CD4-positive, alpha-beta memory T cell (primary cell): ENCODE results near the gene BTF3L4. TPM values are rescaled to one million over a fixed set of nuclear protein-coding genes. Genes with fewer than 3 reads are reported as not detected.
"Not testable (repeated sequence)": the region's sequence is repeated elsewhere in the genome, so short reads cannot be mapped to it uniquely, and the experiment has no call there.

ENCODE experiments used
- CTCF ChIA-PET: fragments of 350-600 bp; sonication (Branson Sonifier 250); formaldehyde crosslinking; loops from one replicate; lab custom pipeline; 2021; ENCODE audit warnings: inconsistent platforms; ENCODE audit not compliant: partially characterized antibody; lab: Charles Lee
- POLR2A ChIA-PET: fragments of 350-600 bp; sonication (Branson Sonifier 250); formaldehyde crosslinking; loops from one replicate; lab custom pipeline; 2021; ENCODE audit not compliant: partially characterized antibody; lab: Charles Lee
- DNase-seq, 5 donors: peaks; one replicate each; pipeline versions ENCODE4 v3.0.0 to v3.0.0-alpha.2; 2020 to 2022; ENCODE audit warnings: mixed read lengths in 1 of 5
- H3K27ac ChIP-seq: one replicate; pipeline ENCODE4 v1.7.0; 2013; ENCODE audit warnings: low read depth, low read length
- H3K27me3 ChIP-seq: 2 replicates; pipeline ENCODE4 v1.7.0; 2013; ENCODE audit warnings: mild to moderate bottlenecking, low read length, moderate library complexity; ENCODE audit not compliant: insufficient read depth
- H3K36me3 ChIP-seq: 2 replicates; pipeline ENCODE4 v1.7.0; 2013; ENCODE audit warnings: mild to moderate bottlenecking, low read length, moderate library complexity; ENCODE audit not compliant: insufficient read depth
- H3K4me1 ChIP-seq: 2 replicates; pipeline ENCODE4 v1.7.0; 2013; ENCODE audit warnings: mild to moderate bottlenecking, low read length, moderate library complexity; ENCODE audit not compliant: insufficient read depth
- H3K4me3 ChIP-seq, 2 donors: one replicate each; pipeline ENCODE4 v1.7.0; 2013; ENCODE audit warnings: low read length in 2 of 2, mild to moderate bottlenecking in 1 of 2
- H3K9me3 ChIP-seq, 2 donors: one replicate each; pipeline ENCODE4 v1.7.0; 2013; ENCODE audit warnings: low read length in 2 of 2, control low read depth in 1 of 2; ENCODE audit not compliant: control insufficient read depth in 1 of 2
- H3K27ac Mint-ChIP-seq, 7 donors: one replicate each; pipeline ENCODE4 v1.8.0; 2020 to 2021; ENCODE audit warnings: mixed read lengths in 7 of 7, mild to moderate bottlenecking in 6 of 7, inconsistent platforms in 3 of 7, moderate library complexity in 3 of 7
- H3K27me3 Mint-ChIP-seq, 2 donors: one replicate each; pipeline ENCODE4 v1.8.0; 2020 to 2021; ENCODE audit warnings: mixed read lengths in 2 of 2
- H3K36me3 Mint-ChIP-seq, 2 donors: one replicate each; pipeline ENCODE4 v1.8.0; 2020 to 2021; ENCODE audit warnings: mixed read lengths in 2 of 2, inconsistent platforms in 1 of 2, mild to moderate bottlenecking in 1 of 2
- H3K4me1 Mint-ChIP-seq, 4 donors: one replicate each; pipeline ENCODE4 v1.8.0; 2020 to 2021; ENCODE audit warnings: mixed read lengths in 4 of 4, mild to moderate bottlenecking in 1 of 4
- H3K4me3 Mint-ChIP-seq, 8 donors: one replicate each; pipeline ENCODE4 v1.8.0; 2020 to 2021; ENCODE audit warnings: mixed read lengths in 8 of 8, mild to moderate bottlenecking in 7 of 8, moderate library complexity in 6 of 8, inconsistent platforms in 3 of 8
- H3K9me3 Mint-ChIP-seq, 8 donors: one replicate each; pipeline ENCODE4 v1.8.0; 2020 to 2021; ENCODE audit warnings: mixed read lengths in 8 of 8, mild to moderate bottlenecking in 5 of 8, inconsistent platforms in 3 of 8, moderate library complexity in 1 of 8
- intact Hi-C: fragments of 100-400 bp; cut with micrococcal nuclease; formaldehyde crosslinking; loops from one replicate; pipeline ENCODE4 v1.15.1; 2023
- polyA plus RNA-seq, 2 donors: library from polyadenylated mRNA; unstranded; fragments of 300-500 nt; fragmentation: Illumina TruSeq; gene quantifications; one replicate each; pipeline ENCODE4 v1.2.3, GENCODE V29; 2021
- total RNA-seq, 2 experiments: library from RNA; stranded (reverse); gene quantifications; one replicate each; pipeline ENCODE4 v1.2.3, GENCODE V29; 2021

BTF3L4 gene
- total and polyA plus RNA-seq, 4 experiments from 2014 or later: 30.4 to 91.2 (median 47.6) TPM

DNA sequence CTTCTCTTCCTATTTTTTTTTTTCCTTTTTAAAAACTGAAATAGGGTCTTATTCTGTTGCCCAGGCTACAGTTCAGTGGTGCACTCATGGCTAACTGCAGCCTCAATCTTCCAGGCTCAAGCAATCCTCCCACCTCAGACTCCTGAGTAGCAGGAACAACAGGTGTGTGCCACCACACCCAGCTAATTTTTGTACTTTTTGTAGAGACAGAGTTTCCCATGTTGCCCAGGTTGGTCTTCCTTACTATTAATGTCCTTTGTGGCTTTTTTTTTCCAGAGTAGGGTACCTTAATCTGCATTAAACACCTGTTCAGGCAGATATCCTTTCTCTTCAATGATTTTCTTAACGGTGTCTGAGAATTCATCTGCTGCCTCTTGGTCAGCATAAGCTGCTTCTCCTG is 18.2 kb upstream of the BTF3L4 start:
- no peaks in the 10 kb centered on the region for H3K9me3 ChIP-seq
- CTCF ChIA-PET: no interaction called here
- no peak for DNase-seq
- peaks cover 16% of the 10 kb centered on the region for H3K36me3 ChIP-seq
- H3K4me1 ChIP-seq: peaks cover 6% of the 10 kb centered on the region
- Mint-ChIP-seq H3K4me1 (peaks cover 4 to 13% (median 9%) of the 10 kb centered on the region in 4 donors), H3K9me3 (no peaks in the 10 kb centered on the region), H3K27me3 (no peaks in the 10 kb centered on the region), H3K36me3 (peaks cover 9 to 39% of the 10 kb centered on the region in 2 donors), H3K4me3 (no peak overlapping the region), H3K27ac (peak overlapping the region in 1 of 7 donors; percentile 78)
- H3K4me3 ChIP-seq: no peak overlapping the region
- H3K27ac ChIP-seq: no peak overlapping the region
- intact Hi-C loops: no loop called here
- no peaks in the 10 kb centered on the region for H3K27me3 ChIP-seq
- POLR2A ChIA-PET: no interaction called here

DNA sequence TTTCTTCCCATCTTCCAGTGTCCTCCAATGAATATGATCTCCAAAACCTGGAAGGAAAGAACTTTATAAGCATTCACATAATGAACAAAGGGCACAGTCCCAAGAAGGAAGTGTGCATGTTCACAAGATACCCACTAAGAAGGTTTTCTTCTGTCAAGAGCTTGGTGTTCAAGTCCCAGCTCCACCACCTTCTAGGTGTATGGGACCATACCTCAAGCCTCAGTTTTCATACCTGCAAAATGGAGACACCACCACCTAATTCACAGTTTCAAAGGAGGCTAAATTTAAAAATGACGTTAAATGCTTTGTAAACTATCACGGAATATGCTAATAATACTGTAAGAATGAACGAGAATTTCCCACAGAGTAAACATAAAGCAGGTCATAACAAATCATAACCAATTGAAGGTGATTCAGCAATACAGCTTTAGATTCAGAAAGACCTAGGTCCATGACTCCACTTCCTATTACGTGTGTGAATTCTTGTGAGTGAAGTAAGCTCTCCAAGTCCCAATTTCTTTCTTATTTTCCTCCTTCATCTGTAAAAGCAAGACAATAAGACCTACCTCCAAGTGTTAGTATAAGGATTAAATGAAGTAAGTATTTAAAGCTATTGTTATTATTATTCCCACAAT is 14.4 kb upstream of the BTF3L4 start:
- H3K4me3 Mint-ChIP-seq: no peak overlapping the region
- DNase-seq: no peak
- intact Hi-C loops: no loop called here
- ChIA-PET CTCF (interaction anchor here (0.5 kb wide), 1 partner anchor 160 kb away, joined by 3 read pairs; no protein-coding TSS in a partner anchor), POLR2A (interaction anchor here (1.5 kb wide), 1 partner anchor 9 kb away, joined by 4 read pairs; no protein-coding TSS in a partner anchor)
- Histone ChIP-seq H3K4me3 (no peak overlapping the region), H3K27me3 (no peaks in the 10 kb centered on the region), H3K36me3 (peaks cover 22% of the 10 kb centered on the region), H3K27ac (no peak overlapping the region), H3K9me3 (no peaks in the 10 kb centered on the region), H3K4me1 (peaks cover 5% of the 10 kb centered on the region)
- peaks cover 11 to 46% of the 10 kb centered on the region in 2 donors for H3K36me3 Mint-ChIP-seq
- no peaks in the 10 kb centered on the region for H3K9me3 Mint-ChIP-seq
- H3K27ac Mint-ChIP-seq: peak overlapping the region in 1 of 7 donors; percentile 15
- H3K4me1 Mint-ChIP-seq: peaks cover 0 to 14% (median 12%) of the 10 kb centered on the region in 4 donors
- no peaks in the 10 kb centered on the region for H3K27me3 Mint-ChIP-seq

GRCh38 chr1:52045236-52045635 is 10.9 kb upstream of the BTF3L4 start:
- intact Hi-C loops: no loop called here
- Mint-ChIP-seq H3K4me3 (no peak overlapping the region), H3K4me1 (peaks cover 10 to 23% (median 14%) of the 10 kb centered on the region in 4 donors), H3K36me3 (peaks cover 10 to 36% of the 10 kb centered on the region in 2 donors), H3K27ac (no peak overlapping the region), H3K27me3 (no peaks in the 10 kb centered on the region), H3K9me3 (no peaks in the 10 kb centered on the region)
- POLR2A ChIA-PET: no interaction called here
- no peak for DNase-seq
- H3K4me3 ChIP-seq: no peak overlapping the region
- no peaks in the 10 kb centered on the region for H3K9me3 ChIP-seq
- peaks cover 15% of the 10 kb centered on the region for H3K36me3 ChIP-seq
- no peak overlapping the region for H3K27ac ChIP-seq
- CTCF ChIA-PET: no interaction called here
- H3K4me1 ChIP-seq: peaks cover 5% of the 10 kb centered on the region
- H3K27me3 ChIP-seq: no peaks in the 10 kb centered on the region

GRCh38 chr1:52045666-52046195 is 10.4 kb upstream of the BTF3L4 start:
- intact Hi-C loops, H3K4me3 Mint-ChIP-seq, H3K4me3 ChIP-seq, H3K9me3 ChIP-seq, POLR2A ChIA-PET, H3K27me3 ChIP-seq, H3K27ac ChIP-seq, H3K9me3 Mint-ChIP-seq, H3K27ac Mint-ChIP-seq, H3K27me3 Mint-ChIP-seq, DNase-seq, CTCF ChIA-PET, H3K4me1 ChIP-seq: not testable (repeated sequence)
- Mint-ChIP-seq H3K36me3 (peaks cover 10 to 36% of the 10 kb centered on the region in 2 donors), H3K4me1 (peaks cover 13 to 27% (median 15%) of the 10 kb centered on the region in 4 donors)
- peaks cover 14% of the 10 kb centered on the region for H3K36me3 ChIP-seq

DNA sequence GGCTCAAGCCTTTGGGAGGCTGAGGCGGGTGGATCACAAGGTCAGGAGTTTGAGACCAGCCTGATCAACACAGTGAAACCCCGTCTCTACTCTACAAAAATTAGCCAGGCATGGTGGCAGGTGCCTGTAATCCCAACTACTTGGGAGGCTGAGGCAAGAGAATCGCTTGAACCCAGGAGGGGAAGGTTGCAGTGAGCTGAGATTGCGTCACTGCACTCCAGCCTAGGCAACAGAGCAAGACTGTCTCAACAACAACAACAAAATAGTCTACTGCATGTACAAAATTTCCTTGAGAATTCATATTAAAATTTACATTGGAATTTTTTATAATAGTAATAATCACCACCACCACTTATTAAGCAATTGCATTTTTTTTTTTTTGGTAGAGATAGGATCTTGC is 6.8 kb upstream of the BTF3L4 start:
- H3K36me3 ChIP-seq, H3K4me3 Mint-ChIP-seq, H3K27ac ChIP-seq, DNase-seq, H3K27me3 Mint-ChIP-seq, H3K9me3 Mint-ChIP-seq, H3K27ac Mint-ChIP-seq, H3K4me3 ChIP-seq, intact Hi-C loops, H3K27me3 ChIP-seq, H3K9me3 ChIP-seq: not testable (repeated sequence)
- ChIA-PET CTCF (interaction anchor here (1.0 to 1.1 kb wide), 2 partner anchors 13 to 15 kb away, joined by 3 read pairs; partner anchors contain the start of gene KTI12), POLR2A (interaction anchor here (1.5 to 2.5 kb wide), 2 partner anchors 9 to 16 kb away, joined by 4 to 7 read pairs; partner anchors contain the start of gene KTI12)
- peaks cover 15% of the 10 kb centered on the region for H3K4me1 ChIP-seq
- Mint-ChIP-seq H3K4me1 (peaks cover 21 to 42% (median 28%) of the 10 kb centered on the region in 4 donors), H3K36me3 (peaks cover 10 to 30% of the 10 kb centered on the region in 2 donors)

- peaks cover 34 to 64% (median 50%) of the 10 kb centered on the region in 4 donors for H3K4me1 Mint-ChIP-seq
- ChIA-PET POLR2A (interaction anchor here (1.1 to 5.3 kb wide), 2 partner anchors 21 to 91 kb away, joined by 3 to 67 read pairs; partner anchors contain the start of gene KTI12), CTCF (no interaction called here)
- intact Hi-C loops: loop anchor here (2.0 kb wide), 1 partner anchor 87 kb away; no protein-coding TSS in a partner anchor
- DNase-seq: no peak
- peak overlapping the region; percentile 98 to 100 (median 98) for H3K4me3 Mint-ChIP-seq
- H3K4me1 ChIP-seq: peaks cover 36% of the 10 kb centered on the region
- H3K27me3 Mint-ChIP-seq: no peaks in the 10 kb centered on the region
- peak overlapping the region; percentile 3 to 98 (median 96) for H3K27ac Mint-ChIP-seq
- peaks cover 3 to 36% of the 10 kb centered on the region in 2 donors for H3K36me3 Mint-ChIP-seq
- peaks cover 0 to 4% (median 0%) of the 10 kb centered on the region in 8 donors for H3K9me3 Mint-ChIP-seq
- no peaks in the 10 kb centered on the region for H3K36me3 ChIP-seq
- H3K9me3 ChIP-seq: no peaks in the 10 kb centered on the region
- H3K4me3 ChIP-seq: peak overlapping the region in 1 of 2 donors; percentile 81
- no peaks in the 10 kb centered on the region for H3K27me3 ChIP-seq
- H3K27ac ChIP-seq: peak overlapping the region; percentile 88
Measured at GRCh38 chr1:52053862-52054261, 2.2 kb upstream of the BTF3L4 start.

DNA sequence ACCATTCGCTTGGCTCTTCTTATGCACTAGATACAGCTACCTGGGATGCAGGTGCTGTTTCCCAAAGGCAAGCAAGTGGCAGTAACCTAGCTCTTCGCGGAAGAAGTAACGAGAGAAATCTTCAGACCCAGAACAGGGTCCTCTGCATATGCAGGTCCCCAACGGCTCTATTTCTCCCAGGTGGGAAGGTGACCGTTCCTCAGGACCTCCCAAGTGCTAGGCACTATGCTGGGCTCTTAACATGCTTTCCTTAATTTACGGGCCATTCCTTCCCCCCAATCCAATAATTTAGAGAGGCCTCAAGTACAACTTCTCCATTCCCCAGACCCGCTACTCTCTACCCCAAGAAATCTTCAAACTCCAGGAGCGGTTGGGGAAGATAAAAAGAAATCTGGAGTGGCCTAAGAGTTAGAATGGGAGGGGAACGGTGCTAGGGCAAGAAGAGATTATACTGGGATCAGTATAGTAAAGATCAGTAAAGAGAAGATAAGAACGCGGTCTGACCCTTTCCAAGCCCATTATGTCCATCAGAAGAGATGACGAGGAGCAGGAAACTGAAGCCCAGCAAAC is 1.5 kb upstream of the BTF3L4 start:
- intact Hi-C loops: loop anchor here (2.0 kb wide), 1 partner anchor 86 kb away; no protein-coding TSS in a partner anchor
- H3K9me3 ChIP-seq: no peaks in the 10 kb centered on the region
- peaks cover 38 to 71% (median 54%) of the 10 kb centered on the region in 4 donors for H3K4me1 Mint-ChIP-seq
- peak overlapping the region; percentile 84 to 98 (median 96) for H3K27ac Mint-ChIP-seq
- peak overlapping the region; percentile 88 for H3K27ac ChIP-seq
- no peaks in the 10 kb centered on the region for H3K36me3 ChIP-seq
- no peak for DNase-seq
- ChIA-PET POLR2A (interaction anchor here (1.1 to 5.3 kb wide), 8 partner anchors 20 to 819 kb away, joined by 3 to 67 read pairs (median 4); partner anchors contain the start of genes CC2D1B, KTI12, RNF11 and TUT4), CTCF (no interaction called here)
- H3K4me3 ChIP-seq: peak overlapping the region; percentile 81 to 92
- H3K27me3 Mint-ChIP-seq: no peaks in the 10 kb centered on the region
- peak overlapping the region; percentile 98 to 100 (median 98) for H3K4me3 Mint-ChIP-seq
- peaks cover 3 to 40% of the 10 kb centered on the region in 2 donors for H3K36me3 Mint-ChIP-seq
- H3K9me3 Mint-ChIP-seq: peaks cover 0 to 4% (median 0%) of the 10 kb centered on the region in 8 donors
- H3K27me3 ChIP-seq: no peaks in the 10 kb centered on the region
- H3K4me1 ChIP-seq: peaks cover 43% of the 10 kb centered on the region
